HepG2 (cell line): ENCODE results near the gene SLC6A4. TPM values are rescaled to one million over a fixed set of nuclear protein-coding genes. Genes with fewer than 3 reads are reported as not detected.

ENCODE experiments used
- ATAD3A ChIP-seq: sonication (generic); formaldehyde crosslinking; IDR thresholded peaks from 2 replicates; pipeline ENCODE4 v1.4.0; 2020; ENCODE audit warnings: missing genetic modification reagents
- ATF5 ChIP-seq: sonication (generic); formaldehyde crosslinking; IDR thresholded peaks from 2 replicates; pipeline ENCODE4 v1.4.0; 2020; ENCODE audit warnings: mild to moderate bottlenecking, low read depth, missing genetic modification reagents
- NCOA1 ChIP-seq: sonication (generic); formaldehyde crosslinking; IDR thresholded peaks from 2 replicates; pipeline ENCODE4 v1.9.0; 2021; ENCODE audit warnings: missing genetic modification reagents
- ZNF607 ChIP-seq: sonication (generic); formaldehyde crosslinking; IDR thresholded peaks from 2 replicates; pipeline ENCODE4 v1.5.1; 2020; ENCODE audit warnings: missing genetic modification reagents, mild to moderate bottlenecking, borderline replicate concordance
- ZNF609 ChIP-seq: sonication (generic); formaldehyde crosslinking; IDR thresholded peaks from 2 replicates; pipeline ENCODE4 v1.4.0; 2020; ENCODE audit warnings: mild to moderate bottlenecking, missing genetic modification reagents, borderline replicate concordance
- ZNF83 ChIP-seq: sonication (generic); formaldehyde crosslinking; IDR thresholded peaks from 2 replicates; pipeline ENCODE4 v1.4.0; 2020; ENCODE audit warnings: missing genetic modification reagents, mild to moderate bottlenecking, borderline replicate concordance
- polyA plus RNA-seq, 8 experiments: library from polyadenylated mRNA; depleted of rRNA in 3 of 8; stranded (reverse) in 7 of 8; unstranded in 1 of 8; fragments of >200 nt; fragmentation: Illumina TruSeq in 4 of 8; extraction: Trizol in 4 of 8; gene quantifications; 2 replicates each; pipeline versions ENCODE4 v1.2.1 to v1.2.3, GENCODE V29; 2011 to 2016; ENCODE audit warnings: low read depth in 4 of 8, missing spikeins in 1 of 8, mixed read lengths in 1 of 8; ENCODE audit not compliant: insufficient read depth in 1 of 8
- total RNA-seq, 5 experiments: library from RNA; depleted of rRNA; stranded (reverse); fragments of >200 nt; fragmentation: Illumina TruSeq; extraction: Trizol; gene quantifications; 2 replicates each; pipeline ENCODE4 v1.2.3, GENCODE V29; 2016; ENCODE audit warnings: low read depth in 1 of 5

Gene SLC6A4
- total and polyA plus RNA-seq, 2 of the 13 experiments (the other 11 are each of a cell fraction or from before 2014, with no cell fraction given), result 7.6 to 20.3 TPM

GRCh38 chr17:30238003-30238344 is 2.5 kb upstream of the SLC6A4 start (continued):
- TF ChIP-seq ZNF609 (CRISPR knock-in tag) (no peak), ZNF83 (CRISPR knock-in tag) (no peak), ZNF607 (CRISPR knock-in tag) (no peak), NCOA1 (CRISPR knock-in tag) (no peak), ATAD3A (CRISPR knock-in tag) (no peak), ATF5 (no peak)
